NCI-H748 treated with DMSO at 0.1 percent for 48 hours (cell line): ENCODE results near the gene IL16.
A peak's percentile ranks its signal among the peaks of the same experiment; 100 is the strongest.
"Not testable (repeated sequence)": the region's sequence is repeated elsewhere in the genome, so short reads cannot be mapped to it uniquely, and the experiment has no call there.

Experiments
- DNase-seq: peaks from one replicate; lab custom pipeline; 2025; lab: John Stamatoyannopoulos, UW

IL16 gene

DNA sequence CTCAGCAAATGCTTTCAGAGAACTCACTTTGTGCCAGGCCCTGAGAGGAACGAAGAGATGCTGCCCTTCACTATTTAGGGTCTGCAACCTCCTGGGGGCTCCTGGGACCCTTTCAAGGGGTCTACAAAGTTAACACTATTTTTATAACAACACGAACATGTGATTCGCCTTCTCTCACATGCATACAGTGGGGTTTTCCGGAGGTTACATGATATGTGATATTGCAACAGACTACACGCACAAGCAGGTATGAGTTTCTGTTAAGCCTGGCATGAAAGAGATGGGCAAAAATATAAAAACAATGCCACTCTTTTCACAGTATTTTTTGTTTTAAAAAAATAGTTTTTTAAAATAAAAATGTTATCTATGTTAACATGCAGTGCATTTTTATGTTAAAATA is 117.0 kb downstream of the IL16 start:
- DNase-seq, result no peak

DNA sequence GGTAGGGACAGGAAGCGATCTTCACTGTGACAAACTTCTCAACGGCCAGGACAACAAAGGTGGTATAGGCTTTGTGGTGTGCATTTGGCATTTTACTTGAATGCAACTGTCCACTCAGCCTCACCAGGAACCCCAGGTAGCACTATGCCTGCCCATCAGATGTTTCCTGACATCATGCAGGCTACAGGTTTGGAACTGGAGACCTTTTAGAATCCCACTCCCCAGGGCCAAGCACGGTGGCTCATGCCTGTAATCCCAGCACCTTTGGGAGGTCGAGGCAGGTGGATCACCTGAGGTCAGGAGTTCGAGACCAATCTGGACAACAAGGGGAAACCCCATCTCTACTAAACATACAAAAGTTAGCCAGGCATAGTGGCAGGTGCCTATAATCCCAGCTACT is 117.7 kb downstream of the IL16 start:
- DNase-seq, result no peak

DNA sequence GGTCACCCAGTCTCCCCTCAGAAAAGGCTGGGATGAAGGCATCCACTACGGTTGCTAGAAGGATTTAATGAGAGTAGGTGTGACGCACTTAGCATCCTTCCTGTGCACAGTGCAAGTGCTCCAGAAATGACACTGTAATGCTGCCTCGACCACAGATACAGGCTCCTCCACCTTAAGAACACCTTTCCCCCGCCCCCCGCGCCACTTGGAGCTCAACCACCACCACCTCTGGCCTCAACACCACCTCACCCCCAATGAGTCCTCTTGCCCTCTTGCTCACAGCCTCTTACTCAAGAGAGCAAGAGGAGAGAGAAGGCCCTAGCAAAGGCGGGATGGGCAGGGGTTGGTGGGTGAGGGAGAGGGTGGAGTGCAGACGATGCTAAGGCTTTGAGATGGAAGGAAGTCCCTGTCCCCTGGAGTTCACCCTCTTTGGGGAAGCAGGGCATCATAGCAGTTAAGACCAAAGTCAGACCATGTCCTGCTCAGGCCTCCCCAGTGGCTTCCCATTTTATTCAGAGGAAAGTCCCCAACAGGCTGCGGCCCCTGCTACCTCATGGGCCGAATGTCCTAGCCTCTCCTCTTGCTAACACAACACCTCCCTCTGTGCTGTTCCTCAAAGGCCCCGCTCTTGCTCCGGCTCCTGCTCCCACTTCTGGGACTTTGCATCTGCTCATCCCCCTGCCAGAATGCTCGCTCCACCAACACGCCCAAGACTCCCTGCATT is 118.9 kb downstream of the IL16 start:
- DNase-seq, result no peak

DNA sequence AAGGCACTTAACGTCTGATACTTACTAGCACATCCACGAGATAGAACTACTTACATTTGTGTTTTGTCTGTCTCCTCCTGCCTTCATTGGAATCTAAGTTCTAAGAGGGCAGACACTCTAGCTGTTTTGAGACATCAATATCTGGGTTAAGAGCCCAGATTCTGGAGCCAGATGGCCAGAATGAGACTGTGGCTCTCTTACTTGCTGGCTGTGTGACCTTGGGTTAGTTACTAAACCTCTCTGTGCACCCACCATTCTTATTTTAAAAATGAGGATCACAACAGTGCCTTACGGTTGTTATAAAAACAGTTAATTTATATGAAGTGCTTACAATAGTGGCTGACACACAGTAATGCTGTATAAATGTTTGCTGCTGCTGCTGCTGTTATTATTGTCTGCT is 119.6 kb downstream of the IL16 start:
- no peak for DNase-seq

DNA sequence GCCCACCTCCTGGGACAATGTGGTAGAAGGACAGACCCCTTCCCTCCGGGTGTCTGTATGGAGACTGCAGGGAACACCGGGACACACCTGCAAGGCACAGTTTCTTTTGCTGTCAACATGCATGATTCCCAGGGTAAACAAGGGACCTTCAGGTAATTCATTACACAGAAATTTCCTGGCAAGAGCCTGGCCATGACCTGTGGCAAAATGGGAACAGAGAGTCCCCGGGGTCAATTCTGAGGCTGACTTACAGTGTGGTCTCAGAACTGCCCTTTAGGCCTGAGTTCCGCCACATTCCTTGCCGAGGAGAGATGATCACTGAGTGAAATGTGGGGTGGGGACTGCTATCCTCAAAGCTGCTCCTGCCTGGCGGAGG is 121.0 kb downstream of the IL16 start:
- no peak for DNase-seq

DNA sequence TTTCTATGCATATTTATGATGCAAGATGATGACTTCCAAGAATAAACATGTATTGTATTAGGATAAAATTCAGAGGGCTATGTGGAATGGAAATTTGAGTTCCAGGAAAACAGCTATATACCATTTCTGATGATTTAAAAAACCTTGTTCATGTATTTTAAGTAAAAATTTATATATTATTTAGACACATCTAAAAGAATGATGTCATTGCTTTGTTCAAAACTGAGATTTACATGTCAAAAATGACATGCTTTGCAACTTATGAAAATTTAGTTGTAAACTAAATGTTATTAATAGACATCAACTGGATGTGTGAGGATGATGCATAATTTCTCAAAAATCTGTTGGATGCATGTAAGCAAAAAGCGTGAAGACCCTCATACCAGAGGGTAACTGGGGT is 125.0 kb downstream of the IL16 start:
- DNase-seq, result no peak

DNA sequence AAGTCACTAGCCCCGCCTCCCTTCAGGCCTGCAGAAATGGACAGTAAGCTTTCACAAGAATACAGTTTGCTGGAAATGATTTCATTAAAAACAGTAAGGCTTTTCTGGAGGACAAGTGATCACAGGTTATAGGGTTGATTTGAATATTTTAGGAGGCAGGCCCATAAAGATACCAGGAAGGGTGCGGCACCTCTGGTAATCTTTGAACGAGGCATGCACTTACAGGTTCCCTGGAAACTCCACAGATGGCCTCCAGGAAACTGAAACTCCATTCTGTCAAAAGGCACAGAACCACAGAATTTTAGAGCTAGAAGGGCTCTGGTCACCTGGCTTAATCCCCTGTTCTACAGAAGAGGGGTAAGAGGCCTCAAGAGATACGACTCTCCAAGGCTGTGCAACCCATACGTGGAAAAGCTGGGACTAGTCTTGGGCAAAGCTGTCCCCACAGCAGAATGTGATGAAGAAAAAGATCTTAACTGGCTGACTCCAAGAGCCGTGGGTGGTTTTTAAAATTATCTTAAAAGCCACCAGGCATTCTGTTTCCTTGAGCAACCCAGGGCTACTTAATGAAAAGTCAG is 126.1 kb downstream of the IL16 start:
- DNase-seq, result no peak

DNA sequence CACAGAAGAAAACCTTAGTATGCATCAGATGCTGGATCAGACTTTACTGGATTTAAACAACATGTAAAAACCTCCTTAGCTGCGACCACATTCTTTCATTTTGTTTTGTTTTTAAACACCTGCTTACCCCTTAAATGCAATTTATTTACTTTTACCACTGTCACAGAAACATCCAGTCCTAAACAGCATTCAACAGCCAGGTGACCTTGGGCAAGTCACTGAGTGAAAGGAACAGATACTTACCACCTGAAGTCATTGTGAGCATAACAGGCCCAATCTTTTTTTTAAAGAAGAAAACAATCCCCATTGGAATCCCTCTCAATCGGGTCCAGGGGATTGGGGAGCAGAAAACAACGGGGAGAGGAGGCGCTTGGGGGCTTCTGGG is 126.9 kb downstream of the IL16 start:
- no peak for DNase-seq

DNA sequence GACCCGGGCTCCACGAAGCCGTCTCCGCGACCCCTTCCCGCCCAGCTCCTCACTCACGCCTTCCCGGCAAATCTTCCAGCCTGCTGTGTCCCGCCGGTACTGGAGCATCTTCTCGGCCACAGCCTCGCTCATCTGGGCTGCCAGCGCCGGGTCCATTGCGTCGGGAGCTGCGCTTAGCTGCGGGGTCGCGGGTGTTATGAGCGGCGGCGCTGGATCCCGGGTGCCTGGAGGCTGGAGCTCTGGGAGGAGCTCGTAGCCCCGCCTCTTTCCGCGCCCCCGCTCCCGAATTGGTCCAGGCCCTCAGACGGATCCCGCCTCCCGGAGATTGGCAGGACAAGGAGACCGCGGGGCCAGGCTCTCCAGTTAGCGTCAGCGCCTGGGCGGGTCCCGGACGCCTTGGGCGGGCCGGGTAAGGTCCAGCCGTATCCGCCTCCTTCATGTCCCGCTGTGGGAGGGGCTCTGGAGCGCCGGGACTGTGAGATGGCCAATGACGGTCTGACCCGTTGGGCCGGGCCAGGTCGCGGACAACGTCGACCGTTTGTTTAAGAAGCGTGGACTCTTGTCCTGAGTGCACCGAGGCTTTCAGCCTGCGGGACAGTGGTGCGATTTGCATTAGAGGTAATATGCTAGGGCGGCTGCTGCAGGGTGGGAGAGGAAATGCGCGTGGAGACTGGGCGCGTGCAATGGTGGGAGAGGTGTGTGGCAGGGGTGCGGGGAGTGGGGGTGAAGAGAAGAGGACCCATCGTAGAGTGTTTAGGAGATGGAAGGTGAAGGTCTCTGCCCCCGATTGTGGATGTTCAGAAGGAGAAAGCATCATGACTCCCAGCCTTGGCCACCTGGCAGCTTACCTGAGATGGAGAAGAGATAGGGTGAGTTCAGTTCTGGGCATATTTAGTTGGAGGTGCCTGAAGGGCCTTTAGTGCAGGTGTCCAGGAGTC is 127.5 kb downstream of the IL16 start, which contains the start of gene STARD5:
Gene STARD5, minus strand, starts transcription at position 198 of the 938 bp plus-strand sequence. Its CDS starts 42 bp downstream, at position 156.
- peak; percentile 90 for DNase-seq

DNA sequence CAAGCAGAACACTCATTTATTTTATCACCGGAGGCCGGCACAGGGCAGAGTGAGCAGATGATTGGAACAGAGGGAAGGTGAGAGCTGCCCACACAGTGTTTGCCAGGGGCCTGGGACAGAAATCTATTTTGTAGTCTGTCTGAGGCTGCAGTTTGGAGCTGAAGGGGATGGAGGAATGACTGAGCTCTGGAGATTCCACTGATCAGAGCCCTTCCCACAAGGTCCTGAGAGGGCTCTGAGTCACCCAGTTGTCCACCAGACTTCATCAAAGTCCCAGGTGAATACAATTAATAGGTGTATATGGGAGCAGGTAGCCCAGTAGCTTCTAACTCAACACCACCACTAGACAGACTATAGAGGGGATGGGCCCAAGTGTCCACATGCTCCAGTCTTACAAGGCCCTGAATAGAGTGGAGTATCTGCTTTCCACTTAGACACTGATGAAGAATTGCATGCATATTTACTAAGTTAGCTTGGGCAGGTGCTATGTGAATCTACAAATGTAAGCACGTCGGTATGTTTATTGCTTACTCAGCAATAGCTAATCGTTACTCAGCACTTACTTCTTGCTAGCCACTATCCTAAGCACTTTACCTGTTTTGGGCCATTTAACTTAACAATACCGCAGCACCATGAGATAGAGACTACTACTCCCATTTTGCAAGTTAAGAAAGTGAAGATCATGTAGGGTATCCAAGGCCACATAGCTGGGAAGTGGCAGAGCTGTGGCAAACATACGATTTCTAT is 130.0 kb downstream of the IL16 start:
- DNase-seq, result no peak

DNA sequence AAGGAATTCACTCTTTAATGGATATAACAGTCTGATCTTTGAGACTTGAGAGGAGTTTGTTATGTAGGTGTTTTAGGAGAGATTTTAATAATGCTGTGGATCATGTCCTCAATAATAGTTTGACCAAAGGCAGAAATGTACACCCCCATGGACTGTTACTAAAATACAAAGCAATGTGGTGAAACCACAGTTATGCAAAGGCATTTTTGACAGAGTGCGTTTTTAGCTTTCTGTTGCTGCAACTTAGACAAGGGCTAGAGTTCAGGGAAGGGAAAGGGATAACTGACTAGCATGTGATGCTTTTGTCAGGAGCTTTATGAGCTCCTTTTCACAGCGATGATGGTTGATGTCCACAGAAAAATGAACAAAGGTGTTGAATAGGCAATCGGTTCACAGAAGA is 130.8 kb downstream of the IL16 start:
- DNase-seq, result no peak

DNA sequence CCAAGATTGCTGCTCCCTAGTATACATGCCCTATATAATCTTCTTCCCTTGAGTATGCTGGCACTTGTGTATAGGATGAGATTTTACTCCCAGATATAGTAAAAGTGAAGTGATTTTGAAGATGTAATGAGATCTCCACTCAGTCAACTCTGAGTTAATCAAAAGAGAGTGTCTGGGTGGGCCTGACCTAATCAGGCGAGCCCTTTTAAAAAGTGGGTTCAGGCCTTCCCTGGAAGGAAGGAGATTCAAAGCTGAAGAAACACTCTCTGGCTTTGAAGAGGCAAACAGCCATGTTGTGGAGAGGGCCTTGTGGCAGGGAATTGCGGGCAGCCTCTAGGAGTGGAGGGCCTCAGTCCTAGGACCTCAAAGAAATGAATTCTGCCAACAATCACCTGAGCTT is 132.8 kb downstream of the IL16 start:
- DNase-seq, result no peak

DNA sequence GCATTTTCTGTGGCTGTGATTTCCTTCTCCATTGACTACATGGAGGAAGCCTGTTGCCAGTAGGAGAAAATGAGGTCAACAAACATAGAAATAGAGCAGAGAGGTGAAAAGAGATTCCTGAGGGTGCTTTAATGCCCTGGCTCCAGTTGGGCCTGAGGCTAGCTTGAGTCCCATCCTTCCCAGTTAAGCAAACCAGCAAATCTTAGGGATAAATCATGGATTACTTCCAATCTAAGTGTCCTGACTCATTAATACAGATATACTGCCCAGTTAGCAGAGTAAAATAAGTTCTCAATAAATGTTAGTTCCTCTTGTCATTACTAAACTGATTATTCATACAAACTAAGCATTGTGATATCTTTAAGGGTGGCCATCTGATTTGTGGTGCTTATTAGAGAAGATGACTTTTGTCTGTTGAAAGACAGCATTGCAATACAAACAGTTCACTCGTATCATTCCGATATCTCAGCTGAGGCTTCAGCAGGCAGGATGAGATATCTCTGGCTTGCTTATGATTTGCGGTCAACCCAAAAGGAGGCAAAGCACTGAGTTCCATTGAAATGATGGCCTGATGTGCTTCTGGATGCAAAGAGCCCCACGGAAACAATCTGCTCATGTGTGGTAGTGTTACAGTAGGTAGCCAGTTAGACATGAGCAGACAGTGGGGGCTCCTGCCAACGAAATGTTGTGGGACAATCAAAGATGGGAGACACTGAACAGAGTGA is 133.8 kb downstream of the IL16 start:
- DNase-seq, result no peak

DNA sequence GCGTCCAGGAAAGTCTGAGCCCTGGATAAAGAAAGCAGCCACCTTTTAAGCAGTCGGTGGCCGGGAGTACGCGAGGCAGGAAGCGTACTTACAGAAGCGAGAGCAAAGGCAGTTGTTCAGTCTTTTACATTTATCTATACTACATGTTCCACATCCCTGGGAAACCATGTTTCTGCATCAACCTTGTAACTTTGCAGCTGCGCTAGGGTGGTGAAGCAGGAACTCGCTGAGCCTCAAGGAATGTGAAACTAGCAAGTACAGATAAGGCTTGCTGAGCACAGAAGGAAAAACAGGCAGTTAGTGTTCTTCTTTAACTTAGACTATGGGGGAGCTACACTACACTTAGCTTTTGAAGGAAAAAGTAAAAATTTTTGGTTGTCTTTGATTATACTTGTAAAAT is 134.5 kb downstream of the IL16 start:
- not testable (repeated sequence) for DNase-seq

DNA sequence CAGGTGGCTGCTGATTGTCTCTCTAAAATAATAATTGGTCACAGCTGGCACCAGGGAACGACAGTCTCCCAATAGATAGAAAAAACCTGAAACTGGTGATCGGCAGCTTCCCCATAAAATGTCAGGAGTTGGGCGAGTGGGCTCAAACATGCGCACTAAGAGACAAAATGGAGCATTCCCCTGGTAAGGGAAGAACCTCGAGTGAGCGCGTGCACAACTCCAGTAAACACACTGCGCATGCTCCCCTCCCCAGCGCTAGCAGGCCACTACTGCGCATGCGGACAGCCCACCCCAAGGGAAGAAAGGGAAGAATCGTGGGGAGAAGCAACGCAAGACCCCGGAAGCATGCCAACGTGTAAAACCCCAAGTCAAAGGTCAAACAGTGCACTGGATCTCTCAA is 134.9 kb downstream of the IL16 start:
- no peak for DNase-seq

DNA sequence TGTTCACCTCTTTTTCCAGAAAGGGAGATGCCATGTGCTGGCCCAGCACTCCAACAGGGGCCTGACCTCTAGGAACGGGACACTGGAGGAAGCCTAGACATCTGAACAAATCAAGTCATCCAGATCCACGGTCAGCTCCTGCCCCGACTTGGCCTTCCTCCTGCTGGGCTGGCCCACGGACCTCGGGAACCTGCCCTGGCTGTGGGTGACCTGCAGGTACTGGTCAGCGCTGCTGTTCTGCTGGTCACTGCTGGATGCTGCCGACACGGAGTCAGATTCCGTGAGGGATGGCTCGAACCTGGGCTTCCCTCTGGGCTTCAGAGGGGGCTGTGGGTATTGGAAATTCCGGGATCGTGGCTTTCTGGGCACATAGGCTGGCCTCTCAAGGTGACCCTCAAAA is 135.6 kb downstream of the IL16 start:
- no peak for DNase-seq

DNA sequence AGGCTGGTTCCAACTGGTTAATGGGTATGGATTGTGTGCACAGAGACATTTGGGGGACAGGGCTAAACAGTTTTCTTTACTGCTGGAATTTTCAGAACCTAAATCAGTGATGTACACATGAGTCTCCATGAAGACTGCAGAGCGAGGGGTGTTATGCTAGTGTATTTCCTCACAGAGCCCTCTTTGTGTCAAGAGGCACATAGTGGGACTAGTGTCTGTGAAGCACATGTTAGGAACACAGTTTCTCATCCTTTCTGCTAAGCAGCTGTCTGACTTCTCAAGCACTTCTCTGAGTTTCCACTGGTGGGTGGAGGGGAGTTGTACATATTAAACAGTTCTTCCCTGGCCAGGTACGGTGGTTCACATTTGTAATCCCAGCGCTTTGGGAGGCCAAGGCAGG is 136.7 kb downstream of the IL16 start:
- DNase-seq, result no peak

DNA sequence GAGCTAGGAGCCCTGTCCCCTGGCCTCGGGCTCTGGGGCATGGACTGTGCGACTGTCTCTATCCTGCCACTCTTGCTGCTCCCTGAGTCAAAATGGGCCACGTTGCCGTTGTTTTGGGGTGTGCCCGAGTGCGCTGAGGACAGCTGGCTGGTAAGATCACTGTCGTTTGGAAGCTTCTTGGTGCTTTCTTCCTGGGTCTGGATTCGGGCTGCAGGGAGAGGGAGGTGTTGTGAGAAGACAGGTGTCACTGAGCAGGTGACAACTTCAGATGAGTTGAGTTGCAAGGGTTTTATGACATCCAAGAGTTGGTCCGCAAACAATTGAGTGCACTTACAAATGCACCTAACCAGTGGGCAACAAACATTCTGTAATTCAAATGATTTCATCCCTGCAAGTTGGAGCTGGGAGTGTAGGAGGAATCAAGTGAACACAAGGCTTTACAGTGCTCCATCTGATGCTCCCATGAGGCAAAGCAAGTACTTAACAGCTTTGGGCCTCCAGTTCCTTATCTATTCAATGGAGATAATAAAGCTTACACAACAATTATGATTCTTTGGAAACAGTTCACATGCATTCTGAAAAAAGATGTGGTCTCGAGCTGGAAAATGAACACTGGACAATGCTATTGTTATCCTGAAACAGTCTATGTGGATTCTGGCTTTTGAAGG is 138.2 kb downstream of the IL16 start:
- DNase-seq, result peak; percentile 23

DNA sequence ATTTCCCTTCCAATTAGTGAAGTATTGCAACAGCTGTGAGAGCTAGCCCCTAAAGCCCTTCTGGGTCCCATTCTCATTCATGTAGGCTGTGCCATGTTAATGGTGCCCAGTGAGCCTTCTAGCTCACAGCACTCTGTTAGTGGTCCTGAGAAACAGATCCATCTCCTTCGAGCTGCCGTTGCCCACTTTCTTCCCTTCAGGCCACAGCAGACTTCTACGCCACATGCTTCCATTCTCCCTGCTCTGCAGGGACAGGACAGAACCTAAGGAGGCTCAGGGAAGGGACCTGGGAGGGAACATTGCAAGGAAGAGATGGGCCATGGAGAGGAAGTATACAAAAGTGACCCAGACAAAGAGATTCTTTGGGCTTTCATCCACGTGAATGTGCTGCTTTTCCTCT is 139.0 kb downstream of the IL16 start:
- DNase-seq, result no peak

DNA sequence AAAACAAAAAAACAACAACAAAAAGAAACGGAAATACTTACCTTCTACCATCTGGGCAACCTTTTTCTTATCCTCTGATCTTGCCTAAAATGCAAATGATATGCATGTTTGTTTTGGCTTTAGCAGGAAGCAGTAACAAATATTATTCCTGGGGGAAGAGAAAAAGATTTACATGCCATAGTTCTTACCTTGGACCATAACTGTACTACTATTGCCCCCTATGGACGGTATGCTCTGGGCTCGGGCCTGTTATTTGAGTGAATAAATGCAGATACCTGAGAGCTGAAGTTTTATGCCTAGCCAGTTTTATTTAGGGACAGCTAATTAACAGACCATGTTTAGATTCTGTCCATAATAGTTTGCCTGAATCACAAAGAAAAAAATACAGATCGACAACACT is 139.9 kb downstream of the IL16 start:
- DNase-seq, result no peak

DNA sequence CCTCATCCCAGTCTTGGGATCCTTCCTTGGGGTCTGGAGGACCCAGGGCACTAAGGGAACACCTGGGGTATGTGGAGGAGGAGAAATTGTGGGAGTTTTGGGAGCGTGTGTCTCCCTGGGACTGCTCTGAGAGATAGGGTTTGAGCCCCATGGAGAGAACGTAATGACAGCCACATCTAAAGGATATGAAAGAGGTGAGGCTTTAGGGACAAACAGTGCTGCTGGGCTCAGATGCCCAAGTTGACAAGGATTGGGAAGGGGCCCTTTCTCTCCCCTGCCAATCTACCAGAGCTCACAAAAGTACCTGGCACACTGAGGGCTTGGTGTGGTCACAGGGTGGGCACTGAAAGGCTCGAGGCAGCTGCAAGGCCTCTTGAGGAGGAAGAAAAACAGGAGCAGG is 140.6 kb downstream of the IL16 start:
- DNase-seq, result no peak
